Gastroesophageal sphincter (tissue), 3 donors: Measurements from ENCODE around the gene CHRNB2.

ENCODE experiments used
- POLR2A ChIP-seq, 2 donors: fragments of 450-650 bp; IDR thresholded peaks; one replicate each; pipeline ENCODE4 v1.6.1; 2017; ENCODE audit warnings: antibody characterized with exemption in 2 of 2, mild to moderate bottlenecking in 2 of 2, moderate library complexity in 1 of 2
- POLR2AphosphoS5 ChIP-seq: sonication (generic); formaldehyde crosslinking; IDR thresholded peaks from one replicate; pipeline ENCODE4 v1.6.1; 2017; ENCODE audit warnings: antibody characterized with exemption
- TF ChIP-seq, protein P1 (sequence below), 4 experiments: fragments of 200-600 bp in 2 of 4; fragments of 450-650 bp in 2 of 4; sonication (generic) in 1 of 4; IDR thresholded peaks; one replicate each; pipeline ENCODE4 v1.5.1; 2017 to 2019; ENCODE audit warnings: antibody characterized with exemption in 4 of 4, mild to moderate bottlenecking in 2 of 4, moderate library complexity in 2 of 4

GRCh38 chr1:154593390-154593789 lies 25.8 kb downstream of the CHRNB2 start:
- TF ChIP-seq, protein P1, sequence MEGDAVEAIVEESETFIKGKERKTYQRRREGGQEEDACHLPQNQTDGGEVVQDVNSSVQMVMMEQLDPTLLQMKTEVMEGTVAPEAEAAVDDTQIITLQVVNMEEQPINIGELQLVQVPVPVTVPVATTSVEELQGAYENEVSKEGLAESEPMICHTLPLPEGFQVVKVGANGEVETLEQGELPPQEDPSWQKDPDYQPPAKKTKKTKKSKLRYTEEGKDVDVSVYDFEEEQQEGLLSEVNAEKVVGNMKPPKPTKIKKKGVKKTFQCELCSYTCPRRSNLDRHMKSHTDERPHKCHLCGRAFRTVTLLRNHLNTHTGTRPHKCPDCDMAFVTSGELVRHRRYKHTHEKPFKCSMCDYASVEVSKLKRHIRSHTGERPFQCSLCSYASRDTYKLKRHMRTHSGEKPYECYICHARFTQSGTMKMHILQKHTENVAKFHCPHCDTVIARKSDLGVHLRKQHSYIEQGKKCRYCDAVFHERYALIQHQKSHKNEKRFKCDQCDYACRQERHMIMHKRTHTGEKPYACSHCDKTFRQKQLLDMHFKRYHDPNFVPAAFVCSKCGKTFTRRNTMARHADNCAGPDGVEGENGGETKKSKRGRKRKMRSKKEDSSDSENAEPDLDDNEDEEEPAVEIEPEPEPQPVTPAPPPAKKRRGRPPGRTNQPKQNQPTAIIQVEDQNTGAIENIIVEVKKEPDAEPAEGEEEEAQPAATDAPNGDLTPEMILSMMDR (IDR thresholded peaks at IDR 0.05): no peak
- TF ChIP-seq POLR2A (IDR thresholded peaks at IDR 0.05) (no peak), POLR2AphosphoS5 (no peak)
